ENCODE measurements around the gene ADAMTS15. TPM values are rescaled to one million over a fixed set of nuclear protein-coding genes. Genes with fewer than 3 reads are reported as not detected.

Gene ADAMTS15
- total RNA-seq, 2 donors from 2014 or later = 10.8 to 14.1 TPM

- TF ChIP-seq, protein P1, sequence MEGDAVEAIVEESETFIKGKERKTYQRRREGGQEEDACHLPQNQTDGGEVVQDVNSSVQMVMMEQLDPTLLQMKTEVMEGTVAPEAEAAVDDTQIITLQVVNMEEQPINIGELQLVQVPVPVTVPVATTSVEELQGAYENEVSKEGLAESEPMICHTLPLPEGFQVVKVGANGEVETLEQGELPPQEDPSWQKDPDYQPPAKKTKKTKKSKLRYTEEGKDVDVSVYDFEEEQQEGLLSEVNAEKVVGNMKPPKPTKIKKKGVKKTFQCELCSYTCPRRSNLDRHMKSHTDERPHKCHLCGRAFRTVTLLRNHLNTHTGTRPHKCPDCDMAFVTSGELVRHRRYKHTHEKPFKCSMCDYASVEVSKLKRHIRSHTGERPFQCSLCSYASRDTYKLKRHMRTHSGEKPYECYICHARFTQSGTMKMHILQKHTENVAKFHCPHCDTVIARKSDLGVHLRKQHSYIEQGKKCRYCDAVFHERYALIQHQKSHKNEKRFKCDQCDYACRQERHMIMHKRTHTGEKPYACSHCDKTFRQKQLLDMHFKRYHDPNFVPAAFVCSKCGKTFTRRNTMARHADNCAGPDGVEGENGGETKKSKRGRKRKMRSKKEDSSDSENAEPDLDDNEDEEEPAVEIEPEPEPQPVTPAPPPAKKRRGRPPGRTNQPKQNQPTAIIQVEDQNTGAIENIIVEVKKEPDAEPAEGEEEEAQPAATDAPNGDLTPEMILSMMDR (IDR thresholded peaks at IDR 0.05) = no peak
- H3K27ac ChIP-seq = no peak overlapping the region
- no peak overlapping the region for H3K4me3 ChIP-seq
- no peak for DNase-seq (ENCODE audit: low spot score)
- H3K9me3 ChIP-seq = no peaks in the 10 kb centered on the region
- peaks cover 32% of the 10 kb centered on the region for H3K36me3 ChIP-seq
- no peaks in the 10 kb centered on the region for H3K27me3 ChIP-seq (replicated peaks; ENCODE audit: insufficient read depth)
- ATAC-seq (ENCODE audit: insufficient number of reproducible peaks, low FRiP score, low read depth) = no peak
- no peaks in the 10 kb centered on the region for H3K4me1 ChIP-seq (ENCODE audit: control insufficient read depth in 1 of 2, low read depth in 2 of 2)
Observed at GRCh38 chr11:130465263-130465662, 16.8 kb downstream of the ADAMTS15 start.

DNA sequence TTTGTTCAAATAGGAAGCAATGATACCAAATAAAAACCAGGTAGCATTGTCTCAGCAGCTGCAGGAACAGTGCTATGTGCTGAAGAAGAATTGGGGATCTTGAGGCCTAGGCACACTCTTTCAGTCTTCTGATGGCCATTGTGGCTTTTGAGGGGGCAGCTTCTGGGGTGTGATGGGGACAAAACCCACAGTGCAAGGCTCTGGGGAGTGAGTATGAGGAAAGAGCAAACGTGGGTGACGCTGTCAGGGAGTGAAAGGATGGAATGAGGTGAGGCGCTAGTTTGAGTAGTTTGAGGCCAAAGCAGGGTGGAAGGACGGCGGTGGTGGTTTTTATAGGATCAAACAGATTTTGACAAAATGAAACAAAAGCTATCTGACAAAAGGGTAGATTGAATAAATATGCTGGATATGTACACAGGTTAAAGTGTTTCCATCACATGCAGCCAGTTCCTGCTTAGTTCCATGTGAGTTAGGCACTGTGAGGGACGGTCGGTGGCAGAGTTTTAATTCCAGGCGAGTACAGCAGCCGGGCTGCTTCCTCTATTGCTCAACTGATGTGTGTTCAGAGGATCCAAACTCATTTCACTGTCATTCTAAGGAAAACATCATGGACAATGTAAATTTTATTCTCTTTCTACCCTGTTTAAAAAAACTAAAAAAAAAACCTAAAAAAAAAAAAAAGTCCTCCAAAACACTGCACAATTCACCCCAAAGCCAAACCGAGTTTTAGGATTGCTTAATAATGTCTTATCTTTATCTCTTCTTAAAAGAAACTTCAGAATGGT lies 18.9 kb downstream of the ADAMTS15 start:
- DNase-seq (ENCODE audit: low spot score) (no peak), ATAC-seq (ENCODE audit: insufficient number of reproducible peaks, low FRiP score, low read depth) (no peak)
- H3K27me3 ChIP-seq (replicated peaks; ENCODE audit: insufficient read depth) = no peaks in the 10 kb centered on the region
- H3K27ac ChIP-seq = no peak overlapping the region
- H3K4me1 ChIP-seq (ENCODE audit: control insufficient read depth in 1 of 2, low read depth in 2 of 2) = no peaks in the 10 kb centered on the region
- TF ChIP-seq, protein P1 (IDR thresholded peaks at IDR 0.05) = no peak
- no peaks in the 10 kb centered on the region for H3K9me3 ChIP-seq
- H3K4me3 ChIP-seq = no peak overlapping the region
- H3K36me3 ChIP-seq = peaks cover 37% of the 10 kb centered on the region

GRCh38 chr11:130469181-130469580 lies 20.7 kb downstream of the ADAMTS15 start:
- no peak overlapping the region for H3K27ac ChIP-seq
- H3K4me3 ChIP-seq = no peak overlapping the region
- TF ChIP-seq, protein P1 (IDR thresholded peaks at IDR 0.05) = no peak
- H3K27me3 ChIP-seq (replicated peaks; ENCODE audit: insufficient read depth) = no peaks in the 10 kb centered on the region
- peaks cover 38% of the 10 kb centered on the region for H3K36me3 ChIP-seq
- no peaks in the 10 kb centered on the region for H3K4me1 ChIP-seq (ENCODE audit: control insufficient read depth in 1 of 2, low read depth in 2 of 2)
- DNase-seq (ENCODE audit: low spot score) (no peak), ATAC-seq (ENCODE audit: insufficient number of reproducible peaks, low FRiP score, low read depth) (no peak)
- H3K9me3 ChIP-seq = no peaks in the 10 kb centered on the region

GRCh38 chr11:130470832-130471706 lies 22.6 kb downstream of the ADAMTS15 start:
- no peak for DNase-seq (ENCODE audit: low spot score)
- ATAC-seq (ENCODE audit: insufficient number of reproducible peaks, low FRiP score, low read depth) = no peak
- no peak overlapping the region for H3K27ac ChIP-seq
- no peaks in the 10 kb centered on the region for H3K9me3 ChIP-seq
- no peaks in the 10 kb centered on the region for H3K4me1 ChIP-seq (ENCODE audit: control insufficient read depth in 1 of 2, low read depth in 2 of 2)
- H3K36me3 ChIP-seq = peaks cover 33% of the 10 kb centered on the region
- no peak overlapping the region for H3K4me3 ChIP-seq
- TF ChIP-seq, protein P1 (IDR thresholded peaks at IDR 0.05) = no peak
- no peaks in the 10 kb centered on the region for H3K27me3 ChIP-seq (replicated peaks; ENCODE audit: insufficient read depth)

Measured in thoracic aorta (tissue), 2 donors.